GM12878 (cell line): Measurements from ENCODE around the gene HS3ST3A1. TPM values are rescaled to one million over a fixed set of nuclear protein-coding genes. Genes with fewer than 3 reads are reported as not detected.

Source experiments
- ASH2L ChIP-seq: fragments of 300-600, 200-600 bp; sonication (generic); IDR thresholded peaks from 2 replicates; pipeline ENCODE4 v1.6.1; 2017; ENCODE audit warnings: low read depth, mild to moderate bottlenecking, borderline replicate concordance
- CREM ChIP-seq: IDR thresholded peaks from 2 replicates; pipeline ENCODE4 v1.6.1; 2014; ENCODE audit warnings: antibody characterized with exemption, low read depth
- GATAD2B ChIP-seq: fragments of 450-650 bp; conservative IDR thresholded peaks from 2 replicates; pipeline ENCODE4 v1.6.1; 2017; ENCODE audit warnings: low read depth, mild to moderate bottlenecking, moderate library complexity
- NR2C2 ChIP-seq: IDR thresholded peaks from 2 replicates; pipeline ENCODE4 v1.6.1; 2011; ENCODE audit warnings: borderline replicate concordance, low read depth; ENCODE audit not compliant: control insufficient read depth, insufficient read length
- RAD21 ChIP-seq: IDR thresholded peaks from 2 replicates; pipeline ENCODE4 v1.6.1; 2011; ENCODE audit warnings: mild to moderate bottlenecking, low read depth, low read length, moderate library complexity; ENCODE audit not compliant: insufficient read depth
- SREBF1 ChIP-seq: IDR thresholded peaks from 2 replicates; pipeline ENCODE4 v1.6.1; 2012; ENCODE audit warnings: mild to moderate bottlenecking, low read length
- TARDBP ChIP-seq: IDR thresholded peaks from 2 replicates; pipeline ENCODE4 v1.6.1; 2016; ENCODE audit warnings: borderline replicate concordance
- YY1 ChIP-seq: IDR thresholded peaks from 2 replicates; pipeline ENCODE4 v1.6.1; 2011; ENCODE audit warnings: low read depth, mild to moderate bottlenecking, low read length
- ZNF622 ChIP-seq: fragments of 450-650 bp; IDR thresholded peaks from 2 replicates; pipeline ENCODE4 v1.6.1; 2017; ENCODE audit warnings: mild to moderate bottlenecking, inconsistent platforms
- polyA plus RNA-seq, 11 experiments: library from polyadenylated mRNA; depleted of rRNA in 4 of 11; unstranded in 6 of 11; stranded (reverse) in 5 of 11; fragments of >200 nt; fragmentation: Nextera tagmentation in 4 of 11; fragmentation: Illumina TruSeq in 1 of 11; extraction: Ambion mirVana in 4 of 11; extraction: Trizol in 1 of 11; gene quantifications; 1 replicate in 1 of 11; 2 replicates in 10 of 11; pipeline versions ENCODE4 v1.2.1 to v1.2.3, GENCODE V29; 2011 to 2016; ENCODE audit warnings: inconsistent platforms in 2 of 11, missing spikeins in 2 of 11, low read depth in 1 of 11
- total RNA-seq, 4 experiments: library from RNA; depleted of rRNA in 3 of 4; stranded (reverse); fragments of >200 nt in 3 of 4; fragmentation: Illumina TruSeq in 1 of 4; extraction: Trizol in 1 of 4; gene quantifications; 2 replicates each; pipeline versions ENCODE4 v1.2.1 to v1.2.3, GENCODE V29; 2013 to 2021
- TF ChIP-seq, protein P1 (sequence below): fragments of 450-650 bp; IDR thresholded peaks from 2 replicates; pipeline ENCODE4 v1.6.1; 2018; ENCODE audit warnings: borderline replicate concordance, mild to moderate bottlenecking; ENCODE audit not compliant: partially characterized antibody
- TF ChIP-seq, protein P2 (sequence below): fragments of 450-650 bp; formaldehyde crosslinking; IDR thresholded peaks from 2 replicates; pipeline ENCODE4 v1.4.0; 2022; ENCODE audit warnings: mild to moderate bottlenecking, moderate library complexity
- TF ChIP-seq, protein P3 (sequence below): IDR thresholded peaks from 2 replicates; pipeline ENCODE4 v1.6.1; 2012; ENCODE audit warnings: low read depth, low read length, improper control_type of control experiment

Gene HS3ST3A1
- total and polyA plus RNA-seq, 10 of the 15 experiments (the other 5 are each of a cell fraction or from before 2014, with no cell fraction given) = 0.24 to 0.26 TPM; not detected in 8

- TF ChIP-seq, protein P1, sequence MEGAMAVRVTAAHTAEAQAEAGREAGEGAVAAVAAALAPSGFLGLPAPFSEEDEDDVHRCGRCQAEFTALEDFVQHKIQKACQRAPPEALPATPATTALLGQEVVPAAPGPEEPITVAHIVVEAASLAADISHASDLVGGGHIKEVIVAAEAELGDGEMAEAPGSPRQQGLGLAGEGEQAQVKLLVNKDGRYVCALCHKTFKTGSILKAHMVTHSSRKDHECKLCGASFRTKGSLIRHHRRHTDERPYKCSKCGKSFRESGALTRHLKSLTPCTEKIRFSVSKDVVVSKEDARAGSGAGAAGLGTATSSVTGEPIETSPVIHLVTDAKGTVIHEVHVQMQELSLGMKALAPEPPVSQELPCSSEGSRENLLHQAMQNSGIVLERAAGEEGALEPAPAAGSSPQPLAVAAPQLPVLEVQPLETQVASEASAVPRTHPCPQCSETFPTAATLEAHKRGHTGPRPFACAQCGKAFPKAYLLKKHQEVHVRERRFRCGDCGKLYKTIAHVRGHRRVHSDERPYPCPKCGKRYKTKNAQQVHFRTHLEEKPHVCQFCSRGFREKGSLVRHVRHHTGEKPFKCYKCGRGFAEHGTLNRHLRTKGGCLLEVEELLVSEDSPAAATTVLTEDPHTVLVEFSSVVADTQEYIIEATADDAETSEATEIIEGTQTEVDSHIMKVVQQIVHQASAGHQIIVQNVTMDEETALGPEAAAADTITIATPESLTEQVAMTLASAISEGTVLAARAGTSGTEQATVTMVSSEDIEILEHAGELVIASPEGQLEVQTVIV = no peak
- TF ChIP-seq ASH2L = no peak
- TF ChIP-seq SREBF1 = no peak
- no peak for TF ChIP-seq TARDBP
- no peak for TF ChIP-seq NR2C2
- TF ChIP-seq GATAD2B = no peak
- TF ChIP-seq, protein P2, sequence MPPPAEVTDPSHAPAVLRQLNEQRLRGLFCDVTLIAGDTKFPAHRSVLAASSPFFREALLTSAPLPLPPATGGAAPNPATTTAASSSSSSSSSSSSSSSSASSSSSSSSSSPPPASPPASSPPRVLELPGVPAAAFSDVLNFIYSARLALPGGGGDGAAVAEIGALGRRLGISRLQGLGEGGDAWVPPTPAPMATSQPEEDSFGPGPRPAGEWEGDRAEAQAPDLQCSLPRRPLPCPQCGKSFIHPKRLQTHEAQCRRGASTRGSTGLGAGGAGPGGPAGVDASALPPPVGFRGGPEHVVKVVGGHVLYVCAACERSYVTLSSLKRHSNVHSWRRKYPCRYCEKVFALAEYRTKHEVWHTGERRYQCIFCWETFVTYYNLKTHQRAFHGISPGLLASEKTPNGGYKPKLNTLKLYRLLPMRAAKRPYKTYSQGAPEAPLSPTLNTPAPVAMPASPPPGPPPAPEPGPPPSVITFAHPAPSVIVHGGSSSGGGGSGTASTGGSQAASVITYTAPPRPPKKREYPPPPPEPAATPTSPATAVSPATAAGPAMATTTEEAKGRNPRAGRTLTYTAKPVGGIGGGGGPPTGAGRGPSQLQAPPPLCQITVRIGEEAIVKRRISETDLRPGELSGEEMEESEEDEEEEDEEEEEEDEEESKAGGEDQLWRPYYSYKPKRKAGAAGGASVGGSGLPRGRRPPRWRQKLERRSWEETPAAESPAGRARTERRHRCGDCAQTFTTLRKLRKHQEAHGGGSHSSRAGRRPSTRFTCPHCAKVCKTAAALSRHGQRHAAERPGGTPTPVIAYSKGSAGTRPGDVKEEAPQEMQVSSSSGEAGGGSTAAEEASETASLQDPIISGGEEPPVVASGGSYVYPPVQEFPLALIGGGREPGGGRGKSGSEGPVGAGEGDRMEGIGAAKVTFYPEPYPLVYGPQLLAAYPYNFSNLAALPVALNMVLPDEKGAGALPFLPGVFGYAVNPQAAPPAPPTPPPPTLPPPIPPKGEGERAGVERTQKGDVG (CRISPR knock-in tag) = no peak
- no peak for TF ChIP-seq ZNF622
- TF ChIP-seq YY1 = no peak
- TF ChIP-seq RAD21 = no peak
- no peak for TF ChIP-seq CREM
- TF ChIP-seq, protein P3, sequence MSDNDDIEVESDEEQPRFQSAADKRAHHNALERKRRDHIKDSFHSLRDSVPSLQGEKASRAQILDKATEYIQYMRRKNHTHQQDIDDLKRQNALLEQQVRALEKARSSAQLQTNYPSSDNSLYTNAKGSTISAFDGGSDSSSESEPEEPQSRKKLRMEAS = no peak
Observed at GRCh38 chr17:13650096-13650675, 48.5 kb upstream of the HS3ST3A1 start (continued).
